Left kidney (tissue), 2 donors: ENCODE measurements around the gene RPS6KB2. TPM values are rescaled to one million over a fixed set of nuclear protein-coding genes. Genes with fewer than 3 reads are reported as not detected.
"Not testable (repeated sequence)": the region's sequence is repeated elsewhere in the genome, so short reads cannot be mapped to it uniquely, and the experiment has no call there.

ENCODE experiments used
- DNase-seq: peaks from one replicate; pipeline ENCODE4 v3.0.0-alpha.2; 2013
- polyA plus RNA-seq: library from polyadenylated mRNA; unstranded; fragments of 120-200 nt; gene quantifications from one replicate; pipeline ENCODE4 v1.2.1, GENCODE V29; 2013; ENCODE audit not compliant: insufficient read length

Gene RPS6KB2
- polyA plus RNA-seq, 1 donor, result 40.4 TPM

GRCh38 chr11:67396587-67397389, 31.5 kb upstream of the RPS6KB2 start:
- no peak for DNase-seq

GRCh38 chr11:67397536-67397935, 30.8 kb upstream of the RPS6KB2 start:
- no peak for DNase-seq

- DNase-seq, result no peak
Measured at GRCh38 chr11:67397986-67398660, 30.2 kb upstream of the RPS6KB2 start.

- DNase-seq, result no peak
Measured at GRCh38 chr11:67398661-67399563, 29.4 kb upstream of the RPS6KB2 start.

- no peak for DNase-seq
Measured at GRCh38 chr11:67400251-67400941, 27.9 kb upstream of the RPS6KB2 start.

GRCh38 chr11:67400942-67401494, 27.3 kb upstream of the RPS6KB2 start:
- DNase-seq, result no peak

GRCh38 chr11:67401495-67402191, 26.7 kb upstream of the RPS6KB2 start, which contains the start of gene PPP1CA:
Gene PPP1CA (minus strand): TSS chr11:67401858. CDS start chr11:67401782, 76 bp downstream.
- peak; percentile 86 for DNase-seq

GRCh38 chr11:67402192-67402839, 26.0 kb upstream of the RPS6KB2 start:
- not testable (repeated sequence) for DNase-seq

GRCh38 chr11:67403085-67403484, 25.2 kb upstream of the RPS6KB2 start:
- not testable (repeated sequence) for DNase-seq

GRCh38 chr11:67404515-67405195, 23.6 kb upstream of the RPS6KB2 start:
- DNase-seq, result no peak

- no peak for DNase-seq
Measured at GRCh38 chr11:67405196-67405567, 23.1 kb upstream of the RPS6KB2 start.

- no peak for DNase-seq
Measured at GRCh38 chr11:67405688-67406339, 22.5 kb upstream of the RPS6KB2 start.

GRCh38 chr11:67406420-67406968, 21.8 kb upstream of the RPS6KB2 start:
- no peak for DNase-seq

- DNase-seq, result no peak
Measured at GRCh38 chr11:67406969-67407687, 21.2 kb upstream of the RPS6KB2 start.

GRCh38 chr11:67407688-67408163, 20.6 kb upstream of the RPS6KB2 start:
- DNase-seq, result no peak

- DNase-seq, result no peak
Measured at GRCh38 chr11:67408437-67409200, 19.7 kb upstream of the RPS6KB2 start.

- DNase-seq, result no peak
Measured at GRCh38 chr11:67409261-67409666, 19.0 kb upstream of the RPS6KB2 start.
